Measurements from ENCODE around the gene GPR158.

DNA sequence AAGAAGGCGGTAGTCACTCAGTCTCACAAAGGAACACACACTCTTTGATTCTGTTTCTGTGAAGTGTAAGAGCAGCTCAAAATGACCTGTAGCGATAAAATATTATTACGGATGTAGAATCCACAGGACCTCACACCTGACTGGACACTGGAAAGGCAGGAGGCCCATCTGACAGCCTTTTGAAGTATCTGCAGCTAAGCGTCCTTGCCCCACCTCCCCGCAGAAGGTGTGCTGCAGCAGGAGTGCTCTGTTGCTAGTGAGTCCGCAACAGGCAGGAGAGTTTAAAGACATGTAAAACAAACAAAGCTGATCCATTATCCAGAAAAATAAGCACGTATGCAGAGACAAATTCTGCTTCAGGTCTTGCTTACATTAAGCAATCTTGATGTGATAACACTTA lies 355.5 kb downstream of the GPR158 start:
- TF ChIP-seq ZNF70 (CRISPR knock-in tag; IDR thresholded peaks at IDR 0.05): no peak
- no peak for TF ChIP-seq TOX (CRISPR knock-in tag; IDR thresholded peaks at IDR 0.05; ENCODE audit: borderline replicate concordance)
- TF ChIP-seq BACH2 (CRISPR knock-in tag; IDR thresholded peaks at IDR 0.05; ENCODE audit: borderline replicate concordance): no peak
